ENCODE results near the gene RAB24. TPM values are rescaled to one million over a fixed set of nuclear protein-coding genes. Genes with fewer than 3 reads are reported as not detected.

The RAB24 gene
- total RNA-seq, 4 donors from 2014 or later = 8.2 to 62.0 (median 19.3) TPM

GRCh38 chr5:177313561-177314259, 10.2 kb upstream of the RAB24 start:
- TF ChIP-seq, protein P1, sequence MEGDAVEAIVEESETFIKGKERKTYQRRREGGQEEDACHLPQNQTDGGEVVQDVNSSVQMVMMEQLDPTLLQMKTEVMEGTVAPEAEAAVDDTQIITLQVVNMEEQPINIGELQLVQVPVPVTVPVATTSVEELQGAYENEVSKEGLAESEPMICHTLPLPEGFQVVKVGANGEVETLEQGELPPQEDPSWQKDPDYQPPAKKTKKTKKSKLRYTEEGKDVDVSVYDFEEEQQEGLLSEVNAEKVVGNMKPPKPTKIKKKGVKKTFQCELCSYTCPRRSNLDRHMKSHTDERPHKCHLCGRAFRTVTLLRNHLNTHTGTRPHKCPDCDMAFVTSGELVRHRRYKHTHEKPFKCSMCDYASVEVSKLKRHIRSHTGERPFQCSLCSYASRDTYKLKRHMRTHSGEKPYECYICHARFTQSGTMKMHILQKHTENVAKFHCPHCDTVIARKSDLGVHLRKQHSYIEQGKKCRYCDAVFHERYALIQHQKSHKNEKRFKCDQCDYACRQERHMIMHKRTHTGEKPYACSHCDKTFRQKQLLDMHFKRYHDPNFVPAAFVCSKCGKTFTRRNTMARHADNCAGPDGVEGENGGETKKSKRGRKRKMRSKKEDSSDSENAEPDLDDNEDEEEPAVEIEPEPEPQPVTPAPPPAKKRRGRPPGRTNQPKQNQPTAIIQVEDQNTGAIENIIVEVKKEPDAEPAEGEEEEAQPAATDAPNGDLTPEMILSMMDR (IDR thresholded peaks at IDR 0.05) = no peak
- no peak for TF ChIP-seq POLR2A (IDR thresholded peaks at IDR 0.05)
- DNase-seq = no peak
- intact Hi-C loops (cut with DNase I; ENCODE audit: low total_unique reads) = no loop called here

DNA sequence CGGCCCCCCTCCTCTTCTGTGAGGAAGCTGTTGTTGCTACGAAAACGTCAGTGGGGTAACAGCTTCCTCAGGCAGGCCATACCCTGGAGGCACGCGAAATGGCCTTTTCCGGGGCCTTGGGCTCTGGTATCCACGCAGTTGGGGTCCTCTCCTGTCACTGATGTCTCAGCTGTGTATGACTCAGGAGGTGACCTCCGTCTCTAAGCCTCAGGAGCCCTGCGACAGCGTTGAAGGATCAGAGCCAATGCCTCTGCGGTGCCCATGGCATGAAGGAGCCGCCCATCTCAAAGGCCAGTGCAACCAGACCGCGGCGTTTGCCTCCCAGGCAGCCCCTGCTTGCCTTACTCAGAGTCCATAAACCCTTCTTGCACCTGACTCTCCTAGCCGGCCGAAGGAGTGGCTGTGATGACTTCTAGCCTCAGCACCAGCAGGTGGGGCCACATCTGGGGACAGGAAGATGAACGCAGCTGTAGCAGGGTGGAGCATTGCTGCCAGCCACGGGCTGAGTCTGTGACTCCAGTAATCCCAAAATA, 9.2 kb upstream of the RAB24 start:
- no peaks in the 10 kb centered on the region for H3K36me3 ChIP-seq
- TF ChIP-seq, protein P1 (IDR thresholded peaks at IDR 0.05) = no peak
- TF ChIP-seq POLR2A (IDR thresholded peaks at IDR 0.05) = no peak
- peaks cover 0 to 6% of the 10 kb centered on the region in 2 donors for H3K4me1 ChIP-seq
- no peaks in the 10 kb centered on the region for H3K27me3 ChIP-seq
- intact Hi-C loops (cut with DNase I; ENCODE audit: low total_unique reads) = no loop called here
- H3K4me3 ChIP-seq = peak overlapping the region in 1 of 2 donors; percentile 23
- no peak overlapping the region for H3K27ac ChIP-seq
- no peak for DNase-seq
- no peaks in the 10 kb centered on the region for H3K9me3 ChIP-seq

More at GRCh38 chr5:177313561-177314259, 10.2 kb upstream of the RAB24 start:
- H3K4me3 ChIP-seq = no peak overlapping the region
- H3K4me1 ChIP-seq = peaks cover 0 to 6% of the 10 kb centered on the region in 2 donors
- H3K27ac ChIP-seq = no peak overlapping the region
- no peaks in the 10 kb centered on the region for H3K36me3 ChIP-seq
- H3K27me3 ChIP-seq = no peaks in the 10 kb centered on the region
- H3K9me3 ChIP-seq = no peaks in the 10 kb centered on the region

GRCh38 chr5:177311723-177312648, 8.5 kb upstream of the RAB24 start, which contains the start of gene MXD3:
MXD3 (minus strand) TSS chr5:177311898; CDS start chr5:177311830, 68 bp downstream.
- TF ChIP-seq POLR2A (IDR thresholded peaks at IDR 0.05) = no peak
- TF ChIP-seq, protein P1 (IDR thresholded peaks at IDR 0.05) = no peak
- intact Hi-C loops (cut with DNase I; ENCODE audit: low total_unique reads) = no loop called here
- Histone ChIP-seq H3K27ac (peak within 1 kb of the TSS in 1 of 2 donors; percentile 22), H3K4me3 (peak within 1 kb of the TSS; percentile 23 to 45), H3K4me1 (peaks cover 0 to 6% of the 10 kb centered on the region in 2 donors), H3K9me3 (no peaks in the 10 kb centered on the region), H3K27me3 (no peaks in the 10 kb centered on the region), H3K36me3 (no peaks in the 10 kb centered on the region)
- DNase-seq = peak; percentile 96 to 97

- TF ChIP-seq POLR2A (IDR thresholded peaks at IDR 0.05) = no peak
- TF ChIP-seq, protein P1 (IDR thresholded peaks at IDR 0.05) = no peak
- intact Hi-C loops (cut with DNase I; ENCODE audit: low total_unique reads) = no loop called here
- H3K9me3 ChIP-seq = no peaks in the 10 kb centered on the region
- H3K36me3 ChIP-seq = no peaks in the 10 kb centered on the region
- H3K4me1 ChIP-seq = peaks cover 0 to 6% of the 10 kb centered on the region in 2 donors
- H3K4me3 ChIP-seq = peak overlapping the region; percentile 23 to 45
- no peaks in the 10 kb centered on the region for H3K27me3 ChIP-seq
- no peak overlapping the region for H3K27ac ChIP-seq
- DNase-seq = no peak
These were observed 7.8 kb upstream of the RAB24 start for GRCh38 chr5:177311392-177311722.
